ENCODE data around the gene TKT.
A peak's percentile ranks its signal among the peaks of the same experiment; 100 is the strongest.

DNA sequence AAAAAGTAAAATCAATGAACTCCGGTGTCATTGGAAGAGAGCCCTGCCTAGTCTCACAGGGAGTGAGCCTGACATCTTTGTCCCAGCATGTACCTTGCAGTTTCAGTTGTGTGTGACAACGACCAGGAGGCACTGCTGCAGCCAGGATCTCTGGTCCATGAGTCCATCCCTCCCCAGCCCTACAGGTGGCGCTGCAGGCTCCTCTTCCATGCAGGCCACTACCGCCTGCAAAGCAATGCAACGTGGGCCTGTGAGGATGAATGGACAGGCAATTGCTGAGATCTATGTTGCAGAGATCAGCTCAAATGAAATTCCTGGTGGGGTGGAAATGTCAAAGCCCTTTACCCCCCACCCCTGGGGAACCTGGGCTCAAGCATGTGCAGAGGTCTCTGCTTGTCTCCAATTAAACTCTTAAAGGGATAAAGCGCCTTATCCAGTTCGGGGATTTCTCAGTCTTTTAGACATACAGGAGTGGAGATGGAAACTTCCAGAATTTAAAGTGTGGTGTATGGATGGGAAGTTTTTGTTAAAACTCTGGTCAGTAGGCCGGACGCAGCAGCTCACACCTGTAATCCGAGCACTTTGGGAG lies 35.8 kb downstream of the TKT start:
- TF ChIP-seq POLR2AphosphoS5 (IDR thresholded peaks at IDR 0.05) (no peak), POLR2A (IDR thresholded peaks at IDR 0.05) (no peak)
- TF ChIP-seq, protein P1, sequence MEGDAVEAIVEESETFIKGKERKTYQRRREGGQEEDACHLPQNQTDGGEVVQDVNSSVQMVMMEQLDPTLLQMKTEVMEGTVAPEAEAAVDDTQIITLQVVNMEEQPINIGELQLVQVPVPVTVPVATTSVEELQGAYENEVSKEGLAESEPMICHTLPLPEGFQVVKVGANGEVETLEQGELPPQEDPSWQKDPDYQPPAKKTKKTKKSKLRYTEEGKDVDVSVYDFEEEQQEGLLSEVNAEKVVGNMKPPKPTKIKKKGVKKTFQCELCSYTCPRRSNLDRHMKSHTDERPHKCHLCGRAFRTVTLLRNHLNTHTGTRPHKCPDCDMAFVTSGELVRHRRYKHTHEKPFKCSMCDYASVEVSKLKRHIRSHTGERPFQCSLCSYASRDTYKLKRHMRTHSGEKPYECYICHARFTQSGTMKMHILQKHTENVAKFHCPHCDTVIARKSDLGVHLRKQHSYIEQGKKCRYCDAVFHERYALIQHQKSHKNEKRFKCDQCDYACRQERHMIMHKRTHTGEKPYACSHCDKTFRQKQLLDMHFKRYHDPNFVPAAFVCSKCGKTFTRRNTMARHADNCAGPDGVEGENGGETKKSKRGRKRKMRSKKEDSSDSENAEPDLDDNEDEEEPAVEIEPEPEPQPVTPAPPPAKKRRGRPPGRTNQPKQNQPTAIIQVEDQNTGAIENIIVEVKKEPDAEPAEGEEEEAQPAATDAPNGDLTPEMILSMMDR (IDR thresholded peaks at IDR 0.05), result peak; percentile 81 to 92 (median 89)

All from transverse colon (tissue), 4 donors.